OCI-LY1 (cell line): ENCODE data around the gene RADIL.

Source experiments
- H2AFZ ChIP-seq: fragments of 200-600 bp; sonication (generic), shearing (Covaris generic); 2 replicates; pipeline ENCODE4 v1.6.0; 2014; ENCODE audit warnings: antibody characterized with exemption, mild to moderate bottlenecking, low read length
- H3F3A ChIP-seq: fragments of 200-600 bp; sonication (generic), shearing (Covaris generic); 2 replicates; pipeline ENCODE4 v1.6.0; 2014; ENCODE audit warnings: mild to moderate bottlenecking, antibody characterized with exemption, low read length, moderate library complexity; ENCODE audit not compliant: insufficient read depth
- H3K27ac ChIP-seq: fragments of 200-600 bp; sonication (generic); 2 replicates; pipeline ENCODE4 v1.5.1; 2014; ENCODE audit warnings: low read length, mixed run types, mild to moderate bottlenecking, low read depth; ENCODE audit not compliant: poor library complexity, severe bottlenecking
- H3K27me3 ChIP-seq: fragments of 200-600 bp; sonication (generic); 2 replicates; pipeline ENCODE4 v1.6.0; 2014; ENCODE audit warnings: antibody characterized with exemption, mild to moderate bottlenecking, low read length, moderate library complexity; ENCODE audit not compliant: insufficient read depth
- H3K36me3 ChIP-seq: fragments of 200-600 bp; sonication (generic); 2 replicates; pipeline ENCODE4 v1.6.1; 2014; ENCODE audit warnings: mild to moderate bottlenecking, antibody characterized with exemption, low read length, moderate library complexity, mixed read lengths; ENCODE audit not compliant: insufficient read depth
- H3K4me1 ChIP-seq: fragments of 200-600 bp; sonication (generic); 2 replicates; pipeline ENCODE4 v1.5.1; 2014; ENCODE audit warnings: mild to moderate bottlenecking, low read length, moderate library complexity; ENCODE audit not compliant: insufficient read depth, severe bottlenecking
- H3K4me2 ChIP-seq: fragments of 200-600 bp; sonication (generic), shearing (Covaris generic); 2 replicates; pipeline ENCODE4 v1.6.1; 2014; ENCODE audit warnings: low read length
- H3K4me3 ChIP-seq: fragments of 200-600 bp; sonication (generic); 2 replicates; pipeline ENCODE4 v1.5.1; 2014; ENCODE audit warnings: low read length, low read depth, mild to moderate bottlenecking, mixed read lengths; ENCODE audit not compliant: poor library complexity, severe bottlenecking
- H3K79me2 ChIP-seq: fragments of 200-600 bp; shearing (Covaris generic); 2 replicates; pipeline ENCODE4 v1.6.1; 2016; ENCODE audit warnings: mixed run types, low read length, mixed read lengths; ENCODE audit not compliant: insufficient read depth
- H3K9ac ChIP-seq: fragments of 200-600 bp; sonication (generic), shearing (Covaris generic); 2 replicates; pipeline ENCODE4 v1.6.1; 2014; ENCODE audit warnings: mild to moderate bottlenecking, low read length, mixed read lengths
- H3K9me2 ChIP-seq: fragments of 200-600 bp; sonication (generic), shearing (Covaris generic); 2 replicates; pipeline ENCODE4 v1.6.1; 2014; ENCODE audit warnings: low read depth, mild to moderate bottlenecking, low read length, mixed read lengths
- H3K9me3 ChIP-seq: fragments of 200-600 bp; shearing (Covaris generic); 2 replicates; pipeline ENCODE4 v1.6.1; 2014; ENCODE audit warnings: low read length, mixed read lengths
- H4K20me1 ChIP-seq: fragments of 200-600 bp; sonication (generic), shearing (Covaris generic); 2 replicates; pipeline ENCODE4 v1.6.0; 2016; ENCODE audit warnings: mild to moderate bottlenecking, low read length; ENCODE audit not compliant: insufficient read depth
- EZH2 ChIP-seq: fragments of 200-600 bp; sonication (generic), shearing (Covaris generic); IDR thresholded peaks from 2 replicates; pipeline ENCODE4 v1.8.0; 2017; ENCODE audit warnings: borderline replicate concordance, mixed run types, mild to moderate bottlenecking, antibody characterized with exemption, low read length, moderate library complexity, mixed read lengths
- TF ChIP-seq, protein P1 (sequence below): fragments of 200-600 bp; sonication (generic), shearing (Covaris generic); IDR thresholded peaks from 2 replicates; pipeline ENCODE4 v1.5.1; 2017; ENCODE audit warnings: mild to moderate bottlenecking, antibody characterized with exemption, low read length, moderate library complexity, mixed read lengths

RADIL gene

DNA sequence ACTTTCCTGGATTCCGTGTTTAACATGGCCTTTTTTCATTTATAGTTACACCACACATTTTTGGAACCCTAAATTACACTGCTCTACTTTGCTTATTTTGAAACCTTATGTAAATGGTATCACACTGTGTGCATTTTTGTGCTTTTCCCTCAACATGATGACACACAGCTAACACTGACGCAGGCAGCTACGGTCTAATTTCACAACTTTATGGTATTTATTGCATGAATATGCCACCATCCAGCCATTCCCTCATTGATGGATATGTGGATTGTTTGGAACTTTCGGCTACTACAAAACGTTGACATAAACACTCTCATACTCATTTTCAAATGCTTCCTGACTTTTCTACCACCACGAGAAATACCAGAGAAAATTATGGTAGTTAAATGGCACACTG lies 28.6 kb downstream of the RADIL start:
- no peak overlapping the region for H2AFZ ChIP-seq
- no peaks in the 10 kb centered on the region for H3F3A ChIP-seq
- H3K9me3 ChIP-seq, result no peaks in the 10 kb centered on the region
- H3K36me3 ChIP-seq, result no peaks in the 10 kb centered on the region
- no peaks in the 10 kb centered on the region for H3K4me1 ChIP-seq
- peaks cover 8% of the 10 kb centered on the region; the same call in 1 of the 2 replicates for H3K27me3 ChIP-seq
- no peak overlapping the region for H3K4me2 ChIP-seq
- no peak overlapping the region for H3K27ac ChIP-seq
- no peak overlapping the region for H3K4me3 ChIP-seq
- H3K9me2 ChIP-seq, result no peaks in the 10 kb centered on the region
- no peaks in the 10 kb centered on the region for H4K20me1 ChIP-seq
- H3K79me2 ChIP-seq, result no peaks in the 10 kb centered on the region
- no peak overlapping the region for H3K9ac ChIP-seq
- TF ChIP-seq, protein P1, sequence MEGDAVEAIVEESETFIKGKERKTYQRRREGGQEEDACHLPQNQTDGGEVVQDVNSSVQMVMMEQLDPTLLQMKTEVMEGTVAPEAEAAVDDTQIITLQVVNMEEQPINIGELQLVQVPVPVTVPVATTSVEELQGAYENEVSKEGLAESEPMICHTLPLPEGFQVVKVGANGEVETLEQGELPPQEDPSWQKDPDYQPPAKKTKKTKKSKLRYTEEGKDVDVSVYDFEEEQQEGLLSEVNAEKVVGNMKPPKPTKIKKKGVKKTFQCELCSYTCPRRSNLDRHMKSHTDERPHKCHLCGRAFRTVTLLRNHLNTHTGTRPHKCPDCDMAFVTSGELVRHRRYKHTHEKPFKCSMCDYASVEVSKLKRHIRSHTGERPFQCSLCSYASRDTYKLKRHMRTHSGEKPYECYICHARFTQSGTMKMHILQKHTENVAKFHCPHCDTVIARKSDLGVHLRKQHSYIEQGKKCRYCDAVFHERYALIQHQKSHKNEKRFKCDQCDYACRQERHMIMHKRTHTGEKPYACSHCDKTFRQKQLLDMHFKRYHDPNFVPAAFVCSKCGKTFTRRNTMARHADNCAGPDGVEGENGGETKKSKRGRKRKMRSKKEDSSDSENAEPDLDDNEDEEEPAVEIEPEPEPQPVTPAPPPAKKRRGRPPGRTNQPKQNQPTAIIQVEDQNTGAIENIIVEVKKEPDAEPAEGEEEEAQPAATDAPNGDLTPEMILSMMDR, result no peak
- no peak for TF ChIP-seq EZH2

DNA sequence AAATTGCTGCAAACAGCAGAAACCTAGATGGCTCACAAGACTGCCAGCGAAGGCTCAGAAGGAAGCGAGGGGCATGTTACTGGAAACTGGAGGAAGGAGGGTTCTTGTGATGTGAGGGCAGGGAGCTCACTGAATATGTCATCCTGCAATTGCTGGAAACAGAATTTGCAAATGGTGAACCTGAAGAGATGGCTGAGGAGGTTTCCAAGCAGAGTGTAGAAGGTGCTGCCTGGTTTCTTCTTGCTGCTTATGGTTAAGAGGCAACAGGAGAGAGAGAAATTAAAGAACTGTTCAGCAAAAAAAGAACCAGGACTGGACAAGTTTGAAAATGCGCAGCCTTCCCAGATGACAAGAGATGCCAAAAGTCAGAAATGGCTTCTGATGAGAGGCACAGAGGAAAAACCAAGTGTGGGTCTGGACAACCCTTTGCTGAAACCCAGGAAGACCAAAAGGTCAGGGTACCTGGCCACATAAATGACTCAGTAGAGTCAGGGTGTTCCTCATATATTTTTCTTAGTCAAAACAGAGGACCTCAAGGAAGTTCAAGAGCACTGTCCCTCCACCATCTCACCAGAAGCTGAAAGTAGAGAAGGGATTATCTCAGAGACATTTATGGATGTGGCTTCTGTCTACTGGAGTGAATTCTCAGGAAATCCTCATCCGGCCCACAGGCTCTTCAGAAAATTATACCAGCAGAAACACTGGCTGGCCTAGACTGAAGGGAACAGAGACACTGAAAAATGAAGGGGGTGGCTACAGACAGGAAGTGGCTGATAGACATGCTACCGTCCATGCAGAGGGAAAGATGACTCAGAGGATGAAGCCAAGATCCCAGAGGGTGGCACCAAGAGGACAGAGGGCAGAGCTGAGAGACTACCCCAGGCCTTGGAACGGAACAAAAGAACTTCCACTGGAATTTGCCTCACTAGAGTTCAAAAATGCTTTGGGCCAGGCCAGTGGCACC lies 31.8 kb downstream of the RADIL start:
- Histone ChIP-seq H3K4me3 (no peak overlapping the region), H3K9ac (no peak overlapping the region), H3K27ac (no peak overlapping the region), H2AFZ (no peak overlapping the region), H3K9me3 (no peaks in the 10 kb centered on the region), H3F3A (no peaks in the 10 kb centered on the region), H3K4me1 (no peaks in the 10 kb centered on the region), H4K20me1 (no peaks in the 10 kb centered on the region), H3K36me3 (no peaks in the 10 kb centered on the region), H3K79me2 (no peaks in the 10 kb centered on the region), H3K4me2 (no peak overlapping the region), H3K9me2 (no peaks in the 10 kb centered on the region), H3K27me3 (peaks cover 4% of the 10 kb centered on the region; the same call in 1 of the 2 replicates)
- TF ChIP-seq, protein P1, result no peak
- TF ChIP-seq EZH2, result no peak

DNA sequence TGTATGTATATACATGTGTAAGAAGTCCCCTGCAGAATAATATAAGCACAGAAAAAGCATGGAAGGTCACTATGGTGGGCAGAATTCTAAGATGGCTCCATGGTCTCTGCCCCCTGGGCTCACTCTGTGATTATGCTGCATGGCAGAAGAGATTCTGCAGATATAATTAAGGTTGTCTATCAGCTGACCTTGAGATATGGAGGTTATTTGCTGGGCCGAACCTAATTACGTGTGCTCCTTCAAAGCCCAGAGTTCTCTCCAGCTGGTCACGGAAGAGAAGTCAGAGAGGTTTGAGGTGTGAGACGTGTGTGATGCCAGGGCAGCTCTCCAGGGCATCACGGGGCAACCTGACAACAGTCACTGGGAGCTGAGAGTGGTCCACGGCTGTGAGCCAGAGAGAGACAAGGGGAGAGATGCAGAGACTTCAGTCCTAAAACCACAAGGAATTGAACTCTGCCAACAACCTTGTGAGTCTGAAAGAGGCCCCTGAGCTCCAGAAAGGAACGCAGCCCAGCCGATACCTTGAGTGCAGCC lies 33.2 kb downstream of the RADIL start:
- Histone ChIP-seq H3K4me2 (no peak overlapping the region), H3K27ac (no peak overlapping the region), H3K4me1 (no peaks in the 10 kb centered on the region), H3K9ac (no peak overlapping the region), H3K36me3 (no peaks in the 10 kb centered on the region), H3F3A (no peaks in the 10 kb centered on the region), H2AFZ (no peak overlapping the region), H3K4me3 (no peak overlapping the region), H3K79me2 (no peaks in the 10 kb centered on the region), H3K9me3 (no peaks in the 10 kb centered on the region), H4K20me1 (no peaks in the 10 kb centered on the region), H3K9me2 (no peaks in the 10 kb centered on the region), H3K27me3 (peaks cover 4% of the 10 kb centered on the region; the same call in 1 of the 2 replicates)
- TF ChIP-seq, protein P1, result no peak
- no peak for TF ChIP-seq EZH2
